Nephron progenitor cell (in vitro differentiated cells): ENCODE data around the gene GUSB.
A peak's percentile ranks its signal among the peaks of the same experiment; 100 is the strongest.

ENCODE experiments used
- DNase-seq: peaks from one replicate; pipeline ENCODE4 v3.0.0; 2021
- H3K27ac Mint-ChIP-seq: 2 replicates; pipeline ENCODE4 v1.8.0; 2021; ENCODE audit warnings: mild to moderate bottlenecking, moderate library complexity, mixed read lengths
- H3K27me3 Mint-ChIP-seq: 2 replicates; pipeline ENCODE4 v1.8.0; 2021; ENCODE audit warnings: mild to moderate bottlenecking, low read depth, mixed read lengths; ENCODE audit not compliant: poor library complexity
- H3K36me3 Mint-ChIP-seq: 2 replicates; pipeline ENCODE4 v1.8.0; 2021; ENCODE audit warnings: low read depth, mixed read lengths
- H3K4me1 Mint-ChIP-seq: 2 replicates; pipeline ENCODE4 v1.8.0; 2021; ENCODE audit warnings: mixed read lengths
- H3K4me3 Mint-ChIP-seq: 2 replicates; pipeline ENCODE4 v1.8.0; 2021; ENCODE audit warnings: mild to moderate bottlenecking, moderate library complexity, mixed read lengths
- H3K9me3 Mint-ChIP-seq: 2 replicates; pipeline ENCODE4 v1.8.0; 2021; ENCODE audit warnings: mild to moderate bottlenecking, moderate library complexity, mixed read lengths
- CTCF ChIP-seq: fragments of 200-600 bp; sonication (generic); IDR thresholded peaks from 2 replicates; pipeline ENCODE4 v1.5.0; 2021; ENCODE audit warnings: antibody characterized with exemption

The GUSB gene

GRCh38 chr7:65937296-65937695 is 44.7 kb downstream of the GUSB start:
- DNase-seq = no peak
- Mint-ChIP-seq H3K4me3 (no peak overlapping the region), H3K4me1 (peaks cover 20% of the 10 kb centered on the region), H3K27me3 (no peaks in the 10 kb centered on the region), H3K9me3 (peaks cover 4% of the 10 kb centered on the region), H3K36me3 (peaks cover 40% of the 10 kb centered on the region), H3K27ac (peak overlapping the region; percentile 70)
- no peak for TF ChIP-seq CTCF

- no peak for TF ChIP-seq CTCF
- Mint-ChIP-seq H3K4me3 (no peak overlapping the region), H3K36me3 (peaks cover 10% of the 10 kb centered on the region), H3K27me3 (no peaks in the 10 kb centered on the region), H3K27ac (no peak overlapping the region), H3K4me1 (peaks cover 7% of the 10 kb centered on the region), H3K9me3 (peaks cover 4% of the 10 kb centered on the region)
- DNase-seq = no peak
Measured at GRCh38 chr7:65931685-65932084, 50.3 kb downstream of the GUSB start.

GRCh38 chr7:65927489-65928448 is 54.2 kb downstream of the GUSB start:
- no peak overlapping the region for H3K4me3 Mint-ChIP-seq
- DNase-seq = no peak
- H3K27ac Mint-ChIP-seq = peak overlapping the region; percentile 95

GRCh38 chr7:65926588-65926987 is 55.4 kb downstream of the GUSB start:
- no peaks in the 10 kb centered on the region for H3K9me3 Mint-ChIP-seq
- no peak for DNase-seq
- H3K4me1 Mint-ChIP-seq = peaks cover 5% of the 10 kb centered on the region
- no peak overlapping the region for H3K4me3 Mint-ChIP-seq
- H3K27ac Mint-ChIP-seq = no peak overlapping the region
- H3K27me3 Mint-ChIP-seq = no peaks in the 10 kb centered on the region
- H3K36me3 Mint-ChIP-seq = peaks cover 5% of the 10 kb centered on the region
- TF ChIP-seq CTCF = no peak

More at GRCh38 chr7:65927489-65928448, 54.2 kb downstream of the GUSB start:
- no peaks in the 10 kb centered on the region for H3K27me3 Mint-ChIP-seq
- no peaks in the 10 kb centered on the region for H3K9me3 Mint-ChIP-seq
- peaks cover 2% of the 10 kb centered on the region for H3K4me1 Mint-ChIP-seq
- TF ChIP-seq CTCF = no peak
- no peaks in the 10 kb centered on the region for H3K36me3 Mint-ChIP-seq

GRCh38 chr7:65925040-65925439 is 57.0 kb downstream of the GUSB start:
- no peaks in the 10 kb centered on the region for H3K27me3 Mint-ChIP-seq
- peak overlapping the region; percentile 0 for H3K27ac Mint-ChIP-seq
- DNase-seq = no peak
- TF ChIP-seq CTCF = no peak
- H3K9me3 Mint-ChIP-seq = no peaks in the 10 kb centered on the region
- H3K36me3 Mint-ChIP-seq = peaks cover 9% of the 10 kb centered on the region
- H3K4me3 Mint-ChIP-seq = no peak overlapping the region
- peaks cover 7% of the 10 kb centered on the region for H3K4me1 Mint-ChIP-seq

- no peaks in the 10 kb centered on the region for H3K9me3 Mint-ChIP-seq
- H3K36me3 Mint-ChIP-seq = peaks cover 11% of the 10 kb centered on the region
Measured at GRCh38 chr7:65924193-65924592, 57.8 kb downstream of the GUSB start.

More at GRCh38 chr7:65924193-65924592, 57.8 kb downstream of the GUSB start:
- DNase-seq = no peak
- no peak overlapping the region for H3K27ac Mint-ChIP-seq
- peaks cover 10% of the 10 kb centered on the region for H3K4me1 Mint-ChIP-seq
- TF ChIP-seq CTCF = no peak
- H3K27me3 Mint-ChIP-seq = no peaks in the 10 kb centered on the region
- H3K4me3 Mint-ChIP-seq = no peak overlapping the region
